Neural cell (in vitro differentiated cells): ENCODE results near the gene IER5L. TPM values are rescaled to one million over a fixed set of nuclear protein-coding genes. Genes with fewer than 3 reads are reported as not detected.
A peak's percentile ranks its signal among the peaks of the same experiment; 100 is the strongest.

ENCODE experiments used
- H2AFZ ChIP-seq: fragments of 200-600, 300-800 bp; sonication (generic), shearing (Covaris generic); 2 replicates; pipeline ENCODE4 v1.6.0; 2014; ENCODE audit warnings: low read depth, mild to moderate bottlenecking, antibody characterized with exemption, low read length, moderate library complexity
- H3F3A ChIP-seq: fragments of 200-600 bp; shearing (Covaris generic); 2 replicates; pipeline ENCODE4 v1.6.1; 2016; ENCODE audit warnings: mild to moderate bottlenecking, moderate library complexity, mixed read lengths, antibody characterized with exemption, low read length; ENCODE audit not compliant: insufficient read depth, poor library complexity, severe bottlenecking
- H3K27ac ChIP-seq: fragments of 200-600, 300-800 bp; sonication (generic), shearing (Covaris generic); 2 replicates; pipeline ENCODE4 v1.5.1; 2014; ENCODE audit warnings: mild to moderate bottlenecking, low read length, moderate library complexity
- H3K27me3 ChIP-seq: fragments of 300-800, 200-600 bp; sonication (generic), shearing (Covaris generic); 2 replicates; pipeline ENCODE4 v1.6.0; 2014; ENCODE audit warnings: mild to moderate bottlenecking, low read depth, low read length, moderate library complexity; ENCODE audit not compliant: insufficient read depth
- H3K36me3 ChIP-seq: fragments of 300-800, 200-600 bp; sonication (generic), shearing (Covaris generic); 2 replicates; pipeline ENCODE4 v1.5.1; 2014; ENCODE audit warnings: mild to moderate bottlenecking, antibody characterized with exemption, low read length, moderate library complexity; ENCODE audit not compliant: insufficient read depth
- H3K4me2 ChIP-seq: fragments of 300-800, 200-600 bp; sonication (generic), shearing (Covaris generic); 2 replicates; pipeline ENCODE4 v1.6.0; 2014; ENCODE audit warnings: mild to moderate bottlenecking, low read length
- H3K4me3 ChIP-seq: fragments of 300-800, 200-600 bp; sonication (generic), shearing (Covaris generic); 2 replicates; pipeline ENCODE4 v1.5.1; 2014; ENCODE audit warnings: mild to moderate bottlenecking, low read length, moderate library complexity
- H3K79me2 ChIP-seq: fragments of 200-600 bp; shearing (Covaris generic); replicated peaks from 2 replicates; pipeline ENCODE4 v1.6.0; 2014; ENCODE audit warnings: mild to moderate bottlenecking, low read length, moderate library complexity; ENCODE audit not compliant: insufficient read depth
- H3K9ac ChIP-seq: fragments of 300-800, 200-600 bp; sonication (generic), shearing (Covaris generic); 2 replicates; pipeline ENCODE4 v1.6.1; 2016; ENCODE audit warnings: mild to moderate bottlenecking, low read length, mixed read lengths
- H3K9me2 ChIP-seq: fragments of 200-600 bp; shearing (Covaris generic); 2 replicates; pipeline ENCODE4 v1.6.1; 2016; ENCODE audit warnings: mild to moderate bottlenecking, low read length, mixed read lengths; ENCODE audit not compliant: insufficient read depth
- H3K9me3 ChIP-seq: fragments of 200-600, 300-800 bp; sonication (generic), shearing (Covaris generic); 2 replicates; pipeline ENCODE4 v1.6.1; 2016; ENCODE audit warnings: mild to moderate bottlenecking, mixed run types, low read length, moderate library complexity, mixed read lengths
- H4K20me1 ChIP-seq: fragments of 200-600 bp; shearing (Covaris generic); 2 replicates; pipeline ENCODE4 v1.6.1; 2016; ENCODE audit warnings: mild to moderate bottlenecking, mixed run types; ENCODE audit not compliant: insufficient read depth
- EP300 ChIP-seq: fragments of 450-650 bp; conservative IDR thresholded peaks from 2 replicates; pipeline ENCODE4 v1.6.1; 2014; ENCODE audit warnings: antibody characterized with exemption, mild to moderate bottlenecking, moderate library complexity; ENCODE audit not compliant: poor library complexity, severe bottlenecking
- EZH2 ChIP-seq: fragments of 200-600, 300-800 bp; shearing (Covaris generic), sonication (generic); IDR thresholded peaks from 2 replicates; pipeline ENCODE4 v1.6.1; 2014; ENCODE audit warnings: antibody characterized with exemption, low read length, borderline replicate concordance, mild to moderate bottlenecking; ENCODE audit not compliant: insufficient read depth, poor library complexity, severe bottlenecking
- MXI1 ChIP-seq: fragments of 450-650 bp; conservative IDR thresholded peaks from 2 replicates; pipeline ENCODE4 v1.6.1; 2014; ENCODE audit warnings: antibody characterized with exemption, mild to moderate bottlenecking; ENCODE audit not compliant: poor library complexity, severe bottlenecking
- POLR2AphosphoS5 ChIP-seq: IDR thresholded peaks from 2 replicates; pipeline ENCODE4 v1.6.1; 2012
- RAD21 ChIP-seq: fragments of 450-650 bp; conservative IDR thresholded peaks from 2 replicates; pipeline ENCODE4 v1.6.1; 2014; ENCODE audit warnings: antibody characterized with exemption, mild to moderate bottlenecking, moderate library complexity
- SMC3 ChIP-seq: fragments of 450-650 bp; conservative IDR thresholded peaks from 2 replicates; pipeline ENCODE4 v1.6.1; 2014; ENCODE audit warnings: antibody characterized with exemption, mild to moderate bottlenecking, moderate library complexity; ENCODE audit not compliant: poor library complexity
- TAF1 ChIP-seq: IDR thresholded peaks from 2 replicates; pipeline ENCODE4 v1.6.1; 2012; ENCODE audit warnings: low read depth
- polyA plus RNA-seq: library from polyadenylated mRNA; depleted of rRNA; stranded (reverse); fragments of >200 nt; gene quantifications from 2 replicates; pipeline ENCODE4 v1.2.3, GENCODE V29; 2014
- TF ChIP-seq, protein P1 (sequence below): fragments of 450-650 bp; IDR thresholded peaks from 2 replicates; pipeline ENCODE4 v1.5.1; 2014; ENCODE audit warnings: antibody characterized with exemption, mild to moderate bottlenecking, moderate library complexity; ENCODE audit not compliant: poor library complexity, severe bottlenecking

Gene IER5L
- polyA plus RNA-seq, 1 donor from 2014 or later = 20.8 TPM

GRCh38 chr9:129172816-129173215 lies 5.2 kb downstream of the IER5L start:
- H3K9ac ChIP-seq = peak overlapping the region; percentile 95
- no peaks in the 10 kb centered on the region for H3K27me3 ChIP-seq
- H3K27ac ChIP-seq = no peak overlapping the region

DNA sequence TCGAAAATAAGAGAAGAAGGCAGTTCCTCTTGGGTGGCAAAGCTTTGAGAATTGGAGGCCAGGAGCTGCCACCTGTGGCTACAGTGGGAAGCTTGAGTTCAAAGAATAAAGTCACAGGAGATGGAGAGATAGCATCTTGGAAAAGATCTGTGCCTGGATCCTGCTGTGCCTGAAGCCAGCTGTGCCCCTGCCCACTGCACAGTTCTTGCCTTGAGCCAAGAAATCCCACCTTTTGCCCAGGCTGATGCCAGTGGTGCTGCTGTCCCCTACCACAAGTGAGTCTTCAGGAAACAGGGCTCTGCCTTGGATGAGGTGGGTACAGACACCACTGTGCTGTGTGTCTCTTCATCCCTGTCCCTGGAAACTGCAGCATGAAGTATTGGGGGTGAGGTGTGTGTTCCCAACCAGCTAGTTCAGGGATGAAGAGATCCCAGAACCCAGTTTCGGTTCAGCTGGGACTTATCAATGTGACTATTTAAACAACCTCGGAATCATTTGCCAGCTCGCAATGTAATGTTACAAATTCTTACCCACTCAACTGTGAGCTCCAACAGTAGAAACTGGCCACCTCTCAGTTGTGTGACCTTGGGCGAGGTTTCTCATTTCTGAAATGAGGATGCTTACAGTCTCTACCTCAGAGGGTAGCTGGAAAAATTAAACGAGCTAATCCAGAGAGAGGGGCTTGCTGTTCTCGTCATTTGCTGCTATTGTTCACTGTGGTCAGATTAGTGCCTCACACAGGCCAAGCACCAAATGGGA lies 5.9 kb downstream of the IER5L start:
- Histone ChIP-seq H3K27ac (no peak overlapping the region), H3K9me2 (no peaks in the 10 kb centered on the region), H4K20me1 (no peaks in the 10 kb centered on the region), H3K4me3 (no peak overlapping the region), H3K79me2 (peaks cover 21% of the 10 kb centered on the region), H3K27me3 (no peaks in the 10 kb centered on the region), H3K9me3 (no peaks in the 10 kb centered on the region), H3K36me3 (no peaks in the 10 kb centered on the region), H3F3A (no peaks in the 10 kb centered on the region), H3K9ac (peak overlapping the region; percentile 13), H3K4me2 (no peak overlapping the region), H2AFZ (no peak overlapping the region)
- no peak for TF ChIP-seq POLR2AphosphoS5
- TF ChIP-seq, protein P1, sequence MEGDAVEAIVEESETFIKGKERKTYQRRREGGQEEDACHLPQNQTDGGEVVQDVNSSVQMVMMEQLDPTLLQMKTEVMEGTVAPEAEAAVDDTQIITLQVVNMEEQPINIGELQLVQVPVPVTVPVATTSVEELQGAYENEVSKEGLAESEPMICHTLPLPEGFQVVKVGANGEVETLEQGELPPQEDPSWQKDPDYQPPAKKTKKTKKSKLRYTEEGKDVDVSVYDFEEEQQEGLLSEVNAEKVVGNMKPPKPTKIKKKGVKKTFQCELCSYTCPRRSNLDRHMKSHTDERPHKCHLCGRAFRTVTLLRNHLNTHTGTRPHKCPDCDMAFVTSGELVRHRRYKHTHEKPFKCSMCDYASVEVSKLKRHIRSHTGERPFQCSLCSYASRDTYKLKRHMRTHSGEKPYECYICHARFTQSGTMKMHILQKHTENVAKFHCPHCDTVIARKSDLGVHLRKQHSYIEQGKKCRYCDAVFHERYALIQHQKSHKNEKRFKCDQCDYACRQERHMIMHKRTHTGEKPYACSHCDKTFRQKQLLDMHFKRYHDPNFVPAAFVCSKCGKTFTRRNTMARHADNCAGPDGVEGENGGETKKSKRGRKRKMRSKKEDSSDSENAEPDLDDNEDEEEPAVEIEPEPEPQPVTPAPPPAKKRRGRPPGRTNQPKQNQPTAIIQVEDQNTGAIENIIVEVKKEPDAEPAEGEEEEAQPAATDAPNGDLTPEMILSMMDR = no peak
- TF ChIP-seq EP300 = no peak
- no peak for TF ChIP-seq SMC3
- no peak for TF ChIP-seq RAD21
- no peak for TF ChIP-seq EZH2
- no peak for TF ChIP-seq TAF1

More at GRCh38 chr9:129172816-129173215, 5.2 kb downstream of the IER5L start:
- Histone ChIP-seq H3K9me3 (no peaks in the 10 kb centered on the region), H3F3A (no peaks in the 10 kb centered on the region), H4K20me1 (peaks cover 3% of the 10 kb centered on the region), H3K36me3 (no peaks in the 10 kb centered on the region), H3K9me2 (no peaks in the 10 kb centered on the region), H2AFZ (no peak overlapping the region), H3K4me3 (no peak overlapping the region), H3K79me2 (peaks cover 21% of the 10 kb centered on the region), H3K4me2 (no peak overlapping the region)
- TF ChIP-seq EP300 (no peak), MXI1 (no peak), TAF1 (no peak)

GRCh38 chr9:129170229-129170628 lies 7.8 kb downstream of the IER5L start:
- Histone ChIP-seq H3K9ac (no peak overlapping the region), H3K27me3 (no peaks in the 10 kb centered on the region), H3K9me3 (no peaks in the 10 kb centered on the region), H2AFZ (no peak overlapping the region), H3K27ac (no peak overlapping the region), H4K20me1 (no peaks in the 10 kb centered on the region), H3K4me2 (no peak overlapping the region), H3K4me3 (no peak overlapping the region), H3F3A (no peaks in the 10 kb centered on the region), H3K9me2 (no peaks in the 10 kb centered on the region), H3K36me3 (no peaks in the 10 kb centered on the region), H3K79me2 (peaks cover 2% of the 10 kb centered on the region)
- TF ChIP-seq SMC3 (no peak), POLR2AphosphoS5 (no peak), EZH2 (no peak), MXI1 (no peak), TAF1 (no peak)
